Measurements from ENCODE around the gene PRDM9. TPM values are rescaled to one million over a fixed set of nuclear protein-coding genes. Genes with fewer than 3 reads are reported as not detected.

The PRDM9 gene
- total RNA-seq, result not detected

GRCh38 chr5:23507278-23507685 lies at the start of gene PRDM9:
PRDM9 (plus strand) TSS chr5:23507609; CDS start chr5:23509034, 1,425 bp downstream.

Measured in parietal lobe (tissue), 1 donor.